Adipose tissue (tissue), 3 donors: Measurements from ENCODE around the gene SP1. TPM values are rescaled to one million over a fixed set of nuclear protein-coding genes. Genes with fewer than 3 reads are reported as not detected.
"Not testable (repeated sequence)": the region's sequence is repeated elsewhere in the genome, so short reads cannot be mapped to it uniquely, and the experiment has no call there.

Experiments used
- H3K27ac ChIP-seq: one replicate; pipeline ENCODE4 v1.5.1; 2013; ENCODE audit warnings: low read depth, low read length
- WGBS, 3 donors: extraction: QIAGEN DNeasy Blood & Tissue Kit; methylation state at CpG; one replicate each; pipeline ENCODE4 v1.1.7; 2013; 5-methylcytosine and 5-hydroxymethylcytosine counted together
- polyA plus RNA-seq, 3 donors: library from polyadenylated mRNA; stranded (reverse); fragments of 200-250 nt; gene quantifications; one replicate each; pipeline ENCODE4 v1.2.3, GENCODE V29; 2013
- donor health status: healthy with polysubstance abuse.
- donor health status: Bipolar disorder and iron deficiency.
- donor health status: healthy.

SP1 gene
- 10 to 100 TPM; 13.5 to 24.2 (median 14.6) TPM for polyA plus RNA-seq

DNA sequence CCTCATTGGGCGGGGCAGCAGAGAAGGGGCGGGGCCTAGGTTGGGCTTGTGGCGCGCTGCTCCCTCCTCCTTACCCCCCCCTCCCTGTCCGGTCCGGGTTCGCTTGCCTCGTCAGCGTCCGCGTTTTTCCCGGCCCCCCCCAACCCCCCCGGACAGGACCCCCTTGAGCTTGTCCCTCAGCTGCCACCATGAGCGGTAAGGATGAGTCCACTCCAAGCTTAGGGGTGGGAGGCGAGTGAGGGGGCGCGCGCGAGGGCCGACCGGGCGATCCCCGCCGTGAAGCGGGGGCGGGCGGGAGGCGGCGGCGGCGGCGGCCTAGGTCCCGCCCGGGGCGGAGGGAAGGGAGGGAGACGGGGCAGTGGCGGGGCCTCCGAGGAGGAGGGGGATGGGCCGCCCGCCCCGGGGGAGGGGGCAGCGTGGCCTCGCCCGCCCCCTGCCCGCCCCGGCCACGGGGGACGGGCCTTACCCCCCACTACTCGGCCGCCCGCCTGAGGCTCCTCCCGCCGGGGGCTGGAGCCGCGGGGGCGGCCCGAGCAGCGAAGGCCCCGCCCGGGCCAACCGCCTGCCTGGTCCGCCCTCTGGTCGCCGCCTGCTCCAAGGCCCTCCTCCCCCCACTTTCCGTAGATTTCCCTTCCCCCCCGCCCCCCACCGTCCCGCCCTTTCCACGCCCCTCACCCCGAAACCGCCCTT is at the start of gene SP1:
SP1 (plus strand) TSS at position 73 of the 690 bp plus-strand sequence; CDS start at position 189, 116 bp downstream.
- 0 to 1% (median 0%) methylated on average over 29 to 49 of the region's 71 CpGs for WGBS, 3 donors
- peak within 1 kb of the TSS; percentile 77 for H3K27ac ChIP-seq

DNA sequence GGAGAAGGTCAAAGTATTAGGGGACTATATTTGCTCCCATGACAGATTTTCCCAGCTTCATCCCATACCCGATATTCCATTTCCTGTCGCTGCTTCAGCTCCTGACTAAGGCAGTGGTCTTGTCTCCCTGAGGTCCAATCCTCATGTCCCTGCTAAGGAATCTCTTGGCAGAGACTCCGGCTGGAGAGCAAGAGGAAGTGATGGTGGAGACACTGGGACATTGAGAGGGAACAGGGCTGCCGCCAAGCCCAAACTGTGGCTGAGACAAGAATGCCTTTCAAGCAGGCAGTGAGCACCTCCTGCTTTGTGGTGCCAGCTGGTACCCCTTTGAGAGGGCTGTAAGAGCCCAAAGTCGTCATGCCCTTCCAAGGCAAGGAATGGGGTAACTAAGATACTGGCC is 49.3 kb upstream of the SP1 start:
- H3K27ac ChIP-seq, result no peak overlapping the region
- 65 to 80% (median 78%) methylated on average over 5 of the region's 5 CpGs for WGBS, 3 donors

- H3K27ac ChIP-seq, result not testable (repeated sequence)
Measured at GRCh38 chr12:53332339-53332738, 47.6 kb upstream of the SP1 start.

DNA sequence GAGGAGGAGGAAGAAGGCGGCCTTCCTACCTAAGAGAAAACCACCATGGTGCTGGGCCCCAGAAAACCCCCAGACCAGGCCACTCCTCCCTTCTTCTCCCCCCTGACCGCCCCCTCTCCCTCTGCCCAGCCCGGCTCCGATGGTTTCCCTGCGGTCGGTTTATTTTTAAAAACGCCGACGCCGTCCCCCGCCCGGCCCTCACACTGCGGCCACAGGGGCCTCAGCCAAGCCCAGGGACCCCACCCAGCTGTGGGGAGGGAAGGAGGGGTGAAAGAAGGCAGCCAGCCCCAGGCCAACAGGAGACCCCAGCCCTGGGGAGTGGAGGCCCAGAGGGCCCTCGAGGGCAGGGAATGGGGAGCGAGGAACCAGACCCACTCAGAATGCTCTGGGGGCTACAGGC is 47.2 kb upstream of the SP1 start:
- no peak overlapping the region for H3K27ac ChIP-seq
- WGBS, 3 donors, result 52 to 79% (median 59%) methylated on average over 15 of the region's 15 CpGs

DNA sequence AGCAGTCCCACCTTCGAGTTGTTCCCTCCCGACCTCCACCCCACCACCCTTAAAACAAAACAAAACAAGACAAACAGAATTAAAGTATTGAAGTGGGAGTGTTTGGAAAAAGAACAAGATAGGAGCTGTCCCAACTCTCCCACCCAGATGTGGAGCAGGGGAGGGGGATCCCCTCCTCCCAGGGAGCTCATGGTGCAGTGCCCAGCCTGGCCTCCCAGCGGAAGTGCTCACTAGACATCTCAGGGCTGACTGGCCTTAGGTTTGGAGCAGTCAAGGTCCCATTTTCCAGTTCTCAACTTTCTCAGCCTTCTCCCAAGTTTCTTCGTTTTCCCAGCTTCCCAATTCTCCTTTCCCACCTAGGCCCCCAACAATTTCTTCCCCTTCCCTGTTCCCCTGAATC is 46.7 kb upstream of the SP1 start:
- 72 to 84% (median 79%) methylated on average over 4 of the region's 4 CpGs for WGBS, 3 donors
- H3K27ac ChIP-seq, result no peak overlapping the region

DNA sequence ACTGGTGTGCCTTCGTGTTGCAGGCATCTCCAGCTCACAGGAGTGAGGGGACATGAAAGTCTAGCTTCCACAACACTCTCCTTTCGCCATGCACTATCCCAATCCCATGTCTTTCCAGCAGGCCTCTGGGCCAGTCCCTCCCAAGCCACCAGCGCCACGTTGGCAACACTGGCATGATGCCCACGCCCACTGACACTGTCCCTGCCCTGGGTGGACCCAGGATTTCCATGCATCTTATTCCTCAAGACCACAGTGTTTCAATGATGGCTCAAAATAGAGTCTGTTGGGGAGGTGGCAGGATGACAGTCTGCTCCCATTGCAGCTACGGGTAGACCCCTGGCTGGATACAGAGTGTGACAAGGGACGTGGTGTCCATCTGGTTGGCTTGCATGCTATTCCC is 46.1 kb upstream of the SP1 start:
- no peak overlapping the region for H3K27ac ChIP-seq
- WGBS, 3 donors, result 68 to 76% (median 72%) methylated on average over 7 of the region's 7 CpGs

DNA sequence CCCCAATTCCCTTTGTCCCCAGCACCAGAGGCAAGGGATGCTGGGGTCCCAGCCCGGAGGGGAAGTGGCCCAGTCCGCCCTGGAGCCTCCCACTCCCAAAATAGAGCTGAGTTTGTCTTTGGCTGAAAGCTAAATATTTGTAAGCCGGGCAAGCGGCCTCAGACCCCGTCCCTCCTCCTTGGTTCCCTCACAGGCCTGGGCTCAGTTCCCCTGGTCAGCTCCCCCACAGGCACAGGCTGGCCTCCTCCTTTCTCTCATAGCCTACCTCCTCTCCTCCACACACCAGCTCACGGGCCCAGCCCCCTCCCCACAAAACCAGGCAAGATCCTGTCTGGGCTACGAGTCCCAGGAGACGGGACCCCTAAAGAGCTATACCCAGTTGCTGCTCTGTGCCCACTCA is 45.2 kb upstream of the SP1 start:
- WGBS, 3 donors, result 73 to 84% (median 75%) methylated on average over 8 of the region's 8 CpGs
- H3K27ac ChIP-seq, result no peak overlapping the region

GRCh38 chr12:53336181-53336681 is 43.7 kb upstream of the SP1 start, which contains the start of gene SP7:
Gene SP7, minus strand, starts transcription at chr12:53336354. Its CDS starts 708 bp downstream, at chr12:53335646.
- H3K27ac ChIP-seq, result no peak within 1 kb of the TSS
- WGBS, 3 donors, result 37 to 54% (median 53%) methylated on average over 14 to 15 of the region's 15 CpGs

- WGBS, 3 donors, result 25 to 32% (median 25%) methylated on average over 11 of the region's 11 CpGs
- H3K27ac ChIP-seq, result no peak overlapping the region
Measured at GRCh38 chr12:53338017-53338416, 42.0 kb upstream of the SP1 start.

GRCh38 chr12:53338916-53339315 is 41.1 kb upstream of the SP1 start:
- WGBS, 3 donors, result 46 to 70% (median 64%) methylated on average over 6 of the region's 6 CpGs
- no peak overlapping the region for H3K27ac ChIP-seq

- 74 to 77% (median 75%) methylated on average over 9 of the region's 9 CpGs for WGBS, 3 donors
Measured at GRCh38 chr12:53340398-53340797, 39.6 kb upstream of the SP1 start.

GRCh38 chr12:53343449-53343848 is 36.5 kb upstream of the SP1 start:
- WGBS, 3 donors, result 62 to 80% (median 65%) methylated on average over 3 of the region's 3 CpGs

More at GRCh38 chr12:53340398-53340797, 39.6 kb upstream of the SP1 start:
- no peak overlapping the region for H3K27ac ChIP-seq

GRCh38 chr12:53343969-53344368 is 36.0 kb upstream of the SP1 start:
- 91 to 100% (median 97%) methylated on average over 4 of the region's 4 CpGs for WGBS, 3 donors
- no peak overlapping the region for H3K27ac ChIP-seq

More at GRCh38 chr12:53343449-53343848, 36.5 kb upstream of the SP1 start:
- H3K27ac ChIP-seq, result no peak overlapping the region

DNA sequence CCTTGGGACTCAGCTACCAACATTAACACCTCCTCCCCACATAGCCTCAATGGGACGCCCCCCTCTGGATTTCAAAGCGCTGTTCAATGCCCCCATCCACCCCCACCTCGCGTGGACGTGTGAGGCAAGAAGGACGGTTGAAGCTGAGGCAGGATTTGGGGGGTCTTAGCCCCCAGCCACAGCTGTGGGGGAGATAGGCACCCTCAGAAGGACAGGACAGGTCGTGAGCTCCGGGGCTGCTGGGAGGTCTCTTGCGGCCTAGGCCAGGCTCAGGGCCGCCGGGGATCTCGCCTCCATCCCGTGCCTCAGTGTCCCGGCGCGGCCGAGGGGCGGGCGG is 35.5 kb upstream of the SP1 start:
- H3K27ac ChIP-seq, result no peak overlapping the region
- 3 to 7% (median 4%) methylated on average over 10 to 19 of the region's 19 CpGs for WGBS, 3 donors

- WGBS, 3 donors, result 0 to 1% (median 0%) methylated on average over 21 to 46 of the region's 50 CpGs
- H3K27ac ChIP-seq, result no peak overlapping the region
Measured at GRCh38 chr12:53344824-53345485, 35.0 kb upstream of the SP1 start.

GRCh38 chr12:53345486-53346188 is 34.3 kb upstream of the SP1 start:
- 14 to 23% (median 22%) methylated on average over 10 of the region's 10 CpGs for WGBS, 3 donors
- H3K27ac ChIP-seq, result no peak overlapping the region

- H3K27ac ChIP-seq, result no peak overlapping the region
- 76 to 92% (median 76%) methylated on average over 1 of the region's 1 CpG for WGBS, 3 donors
Measured at GRCh38 chr12:53346491-53346890, 33.5 kb upstream of the SP1 start.

DNA sequence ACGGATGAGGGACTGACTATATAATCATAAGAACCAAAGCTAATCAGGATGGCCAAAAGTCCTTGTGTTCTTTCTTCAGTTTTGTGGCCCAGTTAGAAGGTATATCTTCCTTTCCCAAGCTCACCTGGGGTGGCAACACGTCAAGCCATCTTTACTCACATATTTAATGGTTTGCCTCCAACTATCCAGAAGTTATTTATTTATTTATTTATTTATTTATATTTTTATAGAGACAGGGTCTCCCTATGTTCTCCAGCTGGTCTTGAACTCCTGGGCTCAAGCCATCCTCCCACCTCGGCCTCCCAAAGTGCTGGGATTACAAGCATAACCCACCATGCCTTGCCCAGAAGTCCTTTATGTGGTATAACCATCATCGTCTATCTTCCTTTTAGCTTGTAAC is 32.1 kb upstream of the SP1 start:
- no peak overlapping the region for H3K27ac ChIP-seq
- 86 to 94% (median 92%) methylated on average over 4 of the region's 4 CpGs for WGBS, 3 donors
